HG03280 (cell line): ENCODE measurements around the gene KCTD18.

Source experiments
- ATAC-seq: cut with Tn5 transposase; IDR thresholded peaks from one replicate; pipeline ENCODE4 v1.9.1; 2021; ENCODE audit warnings: mild to moderate bottlenecking, moderate library complexity; ENCODE audit not compliant: unreplicated experiment

KCTD18 gene

GRCh38 chr2:200509612-200510433 is at the start of gene KCTD18:
Gene KCTD18 (minus strand): TSS chr2:200510068. CDS start chr2:200507016, 3,052 bp downstream.
- ATAC-seq: peak; percentile 100

GRCh38 chr2:200540793-200541192 is 30.9 kb upstream of the KCTD18 start:
- ATAC-seq: no peak

- no peak for ATAC-seq
These were observed 28.3 kb upstream of the KCTD18 start for GRCh38 chr2:200538139-200538538.

DNA sequence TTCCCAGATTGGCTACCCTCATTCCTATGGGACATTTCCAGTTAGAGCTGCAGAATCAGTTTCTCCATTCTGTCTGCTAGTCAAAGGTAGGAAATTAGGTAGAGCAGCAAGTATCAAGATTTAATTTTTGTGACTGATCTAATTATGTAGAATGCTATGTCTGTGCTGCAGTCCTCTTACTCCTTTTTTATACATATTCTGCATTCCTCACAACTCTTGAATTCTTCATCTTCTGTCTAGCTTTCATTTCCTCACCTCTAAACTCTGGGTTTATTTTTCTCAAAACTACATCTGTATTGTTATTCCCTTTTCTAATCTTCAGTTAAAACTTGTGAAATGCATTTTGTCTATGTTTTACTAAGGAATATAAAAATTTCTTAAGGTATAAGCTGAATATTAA is 24.7 kb upstream of the KCTD18 start:
- ATAC-seq: no peak

DNA sequence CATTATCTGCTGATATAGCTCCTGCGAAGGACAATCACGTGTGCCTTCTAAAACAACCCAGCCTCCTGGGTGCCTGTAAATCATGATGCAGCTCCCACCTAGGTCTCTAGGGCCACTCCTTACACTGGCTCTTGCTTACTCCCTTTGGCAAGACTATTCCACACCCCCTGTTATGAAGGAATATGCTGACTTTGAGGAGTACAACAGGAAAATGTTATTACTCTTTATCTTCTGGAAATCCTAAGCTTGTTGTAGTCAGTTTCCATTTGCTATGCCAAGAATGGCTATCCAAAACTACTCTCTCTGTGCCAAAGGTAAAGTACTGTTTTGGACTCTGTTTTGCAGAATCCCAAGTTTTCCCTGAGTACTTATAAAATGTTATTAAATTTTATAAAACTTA is 23.9 kb upstream of the KCTD18 start:
- no peak for ATAC-seq

GRCh38 chr2:200528228-200528627 is 18.4 kb upstream of the KCTD18 start:
- no peak for ATAC-seq

DNA sequence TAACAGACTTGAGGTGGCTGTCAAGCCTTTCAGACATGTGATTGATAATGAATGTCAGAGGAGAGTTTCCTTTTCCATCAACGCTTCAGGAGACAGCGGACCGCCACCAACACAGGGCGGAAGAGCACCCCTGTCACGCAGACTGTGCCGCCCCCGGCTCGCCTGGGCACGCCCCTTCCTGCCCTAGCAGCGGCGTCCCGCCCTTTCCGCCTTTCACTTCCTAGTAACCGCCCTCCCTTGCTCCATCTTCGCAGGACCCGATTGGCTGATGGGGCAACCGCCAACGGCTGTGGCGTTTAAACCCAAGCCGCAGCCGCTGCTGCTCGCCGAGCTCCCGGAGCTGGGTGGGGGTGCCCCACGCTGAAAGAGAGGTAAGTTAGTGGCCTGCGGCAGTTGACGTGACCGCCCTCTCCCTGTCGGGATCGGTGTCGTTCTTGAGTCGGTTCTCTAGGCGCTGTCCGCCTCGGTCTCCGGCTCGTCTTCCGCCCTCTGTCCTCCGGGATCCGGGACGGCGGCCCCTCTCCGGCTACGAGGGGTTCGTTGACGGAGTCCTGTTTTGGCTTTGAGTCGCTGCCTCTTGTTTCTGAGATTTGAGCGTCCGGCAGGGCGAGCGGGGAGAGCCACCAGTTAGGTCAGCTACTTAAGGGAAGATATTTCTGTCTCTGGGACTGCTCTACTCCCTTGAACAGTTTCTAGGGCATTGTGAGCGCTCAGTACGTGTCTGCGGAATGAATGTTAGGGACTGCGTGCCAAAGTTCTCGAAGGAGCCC is 16.2 kb upstream of the KCTD18 start, which contains the start of gene SGO2:
Gene SGO2 (plus strand): TSS at position 326 of the 770 bp plus-strand sequence. CDS start 6,769 bp downstream, outside the sequence.
- peak; percentile 100 for ATAC-seq

- no peak for ATAC-seq
These were observed 15.6 kb upstream of the KCTD18 start for GRCh38 chr2:200525551-200525881.

DNA sequence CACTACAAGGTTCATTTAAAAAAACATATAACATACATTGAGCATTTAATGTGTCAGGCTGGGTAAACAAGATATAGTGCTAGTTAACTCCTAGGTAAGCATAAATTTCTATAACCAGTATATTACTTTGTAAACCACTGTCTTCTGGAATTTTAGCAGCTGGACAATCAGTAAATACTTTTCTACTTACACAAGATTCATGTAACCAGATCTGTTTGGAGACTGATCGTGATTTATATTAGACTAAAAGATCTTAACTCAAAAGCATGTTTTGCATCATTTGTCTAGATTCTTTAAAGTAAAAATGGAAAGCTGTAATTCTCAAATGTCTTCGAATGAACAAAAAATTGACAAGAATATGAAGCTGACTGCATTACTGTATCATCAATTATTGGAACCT is 15.2 kb upstream of the KCTD18 start:
- no peak for ATAC-seq

- ATAC-seq: no peak
These were observed 13.7 kb upstream of the KCTD18 start for GRCh38 chr2:200523604-200524003.

DNA sequence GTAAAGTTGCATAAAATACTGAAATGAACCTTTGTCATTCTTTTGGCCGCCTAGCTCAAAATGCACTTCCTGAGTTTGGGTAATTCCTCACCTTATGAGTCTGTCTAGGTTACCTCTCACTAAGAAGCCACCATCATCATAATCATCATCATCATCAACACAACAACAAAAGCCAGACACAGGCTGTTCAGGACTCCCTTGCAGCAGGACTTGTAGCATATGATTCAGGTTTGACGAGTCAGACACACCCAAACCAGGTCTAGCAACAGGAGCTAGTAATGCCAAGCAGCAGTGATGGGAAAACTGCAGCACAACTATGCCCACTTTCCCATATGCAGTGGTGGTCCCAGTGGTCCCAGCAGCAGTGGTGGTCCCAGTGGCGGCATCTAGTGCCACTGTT is 13.3 kb upstream of the KCTD18 start:
- ATAC-seq: no peak

DNA sequence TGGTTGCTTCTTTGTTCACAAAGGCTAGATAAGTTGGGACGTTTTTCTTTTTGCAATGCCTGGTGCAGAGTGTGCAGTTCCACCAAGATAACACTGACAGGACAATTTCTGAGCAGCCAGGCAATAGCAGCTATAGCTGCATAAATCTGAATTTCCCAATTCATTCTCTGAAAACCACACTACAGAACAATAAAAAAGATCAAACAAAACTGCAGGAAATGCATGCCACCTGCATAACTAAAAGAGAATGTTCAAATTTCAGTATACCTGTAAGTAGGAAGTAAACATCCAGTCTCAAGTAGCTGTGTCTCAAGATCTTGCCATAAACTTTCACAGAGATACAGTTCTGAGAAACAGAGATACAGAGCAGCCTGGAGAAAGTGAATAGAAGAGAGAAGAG is 5.3 kb upstream of the KCTD18 start:
- ATAC-seq: no peak

- ATAC-seq: no peak
These were observed 645 bp downstream of the KCTD18 start for GRCh38 chr2:200509235-200509611.

DNA sequence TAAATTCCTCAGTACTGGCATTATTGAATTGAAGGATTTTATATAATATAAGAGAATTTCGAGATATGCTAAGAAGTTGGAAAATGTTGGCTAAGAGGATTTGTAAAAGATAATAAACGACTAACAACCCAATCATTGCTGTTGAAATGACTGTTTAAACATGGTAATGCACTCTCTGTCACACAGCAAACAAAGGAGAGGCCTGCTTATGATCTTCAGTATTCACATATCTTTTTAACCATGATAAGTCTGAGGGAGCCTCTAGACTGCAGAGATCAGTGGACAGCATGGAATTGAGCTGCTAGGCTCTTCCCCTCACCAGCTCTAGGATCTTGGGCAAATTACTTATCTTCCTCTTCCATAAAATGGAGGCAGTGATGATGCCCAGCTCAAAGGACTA is 2.7 kb downstream of the KCTD18 start:
- no peak for ATAC-seq

GRCh38 chr2:200506679-200507078 is 3.2 kb downstream of the KCTD18 start:
- no peak for ATAC-seq

DNA sequence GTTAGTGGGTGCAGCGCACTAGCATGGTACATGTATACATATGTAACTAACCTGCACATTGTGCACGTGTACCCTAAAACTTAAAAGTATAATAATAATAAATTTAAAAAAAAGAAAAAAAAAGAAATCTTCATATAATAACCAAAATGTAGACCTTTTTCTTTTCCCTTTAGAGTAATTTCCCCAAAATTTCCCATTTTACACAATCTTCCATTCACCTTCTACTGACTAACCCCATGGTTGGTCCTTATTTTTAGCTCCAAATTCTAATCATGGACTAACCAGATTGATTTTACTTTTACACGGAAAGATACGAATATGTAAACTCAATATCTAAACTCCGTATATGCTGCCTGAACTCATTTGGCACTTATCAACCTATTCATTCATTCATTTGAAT is 7.7 kb downstream of the KCTD18 start:
- ATAC-seq: no peak

DNA sequence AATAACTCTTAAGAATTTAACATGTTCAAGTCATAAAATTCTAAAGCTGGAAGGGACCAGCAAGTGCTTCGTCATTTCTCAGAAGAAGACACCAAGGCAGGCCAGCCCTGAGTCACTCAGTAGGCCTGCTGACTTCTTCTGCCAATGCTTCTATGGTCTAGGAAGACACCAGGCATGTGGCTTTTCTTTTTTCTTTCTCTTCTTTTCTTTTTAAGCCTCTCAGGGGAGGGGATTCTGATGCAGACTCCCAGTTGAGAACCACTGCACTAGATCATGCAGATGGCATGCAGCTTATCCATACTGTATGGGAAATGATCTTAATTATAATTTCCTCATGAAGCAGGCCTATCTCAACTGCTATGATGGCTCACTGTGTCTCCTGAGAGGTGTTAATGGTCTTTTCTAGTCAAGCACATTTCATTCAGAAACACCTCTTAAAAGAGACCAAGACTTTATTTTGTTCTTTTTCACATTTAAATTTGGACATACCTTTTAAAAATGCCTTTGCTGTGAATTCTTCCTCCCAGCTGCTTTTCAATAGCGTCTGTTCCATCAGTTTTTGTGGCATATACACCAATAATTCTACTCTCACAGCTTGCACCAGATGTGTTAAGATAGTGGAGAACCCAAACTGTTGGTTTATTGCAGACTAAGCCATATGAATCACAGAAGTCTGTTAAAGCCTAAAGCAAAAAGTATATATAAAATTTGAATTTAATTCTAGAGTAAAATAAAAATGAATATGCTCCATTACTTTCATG is 11.3 kb downstream of the KCTD18 start:
- no peak for ATAC-seq

DNA sequence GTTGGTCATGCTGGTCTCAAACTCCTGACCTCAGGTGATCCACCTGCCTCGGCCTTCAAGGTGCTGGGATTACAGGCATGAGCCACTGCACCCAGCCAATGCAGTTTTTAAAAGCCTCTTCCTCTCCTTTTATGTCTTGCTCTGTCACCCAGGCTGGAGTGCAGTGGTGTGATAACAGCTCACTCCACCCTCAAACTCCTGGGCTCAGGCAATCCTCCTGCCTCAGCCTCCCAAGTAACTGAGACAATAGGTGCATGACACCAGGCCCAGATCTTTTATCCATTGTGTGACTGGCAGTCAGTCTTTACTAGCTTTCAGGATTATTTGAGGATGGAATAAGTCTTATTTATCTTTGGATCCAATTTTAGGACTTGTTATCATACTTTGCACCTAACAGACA is 13.2 kb downstream of the KCTD18 start:
- ATAC-seq: no peak

GRCh38 chr2:200494048-200494447 is 15.8 kb downstream of the KCTD18 start:
- ATAC-seq: no peak

GRCh38 chr2:200492656-200493055 is 17.2 kb downstream of the KCTD18 start:
- no peak for ATAC-seq

- ATAC-seq: no peak
These were observed 19.9 kb downstream of the KCTD18 start for GRCh38 chr2:200490001-200490400.

DNA sequence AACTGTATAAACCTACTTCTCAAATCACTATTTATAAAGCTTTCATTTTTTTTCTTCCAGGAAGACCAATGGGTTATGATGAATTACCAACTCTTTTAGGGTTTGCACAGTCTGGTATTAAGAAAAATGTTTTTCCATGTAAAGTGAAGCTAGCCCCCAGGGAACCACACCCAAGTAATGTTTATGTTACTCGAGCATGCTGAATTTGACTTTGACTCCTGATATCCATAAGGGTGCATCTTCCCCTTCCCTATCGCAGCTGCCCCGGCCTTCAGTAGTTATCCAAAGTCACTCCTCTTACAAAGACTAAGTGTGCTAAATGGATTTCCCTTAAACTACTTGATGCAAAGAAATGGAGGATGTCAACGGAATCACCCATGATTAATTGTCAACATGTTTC is 21.7 kb downstream of the KCTD18 start:
- no peak for ATAC-seq
